KG1 (cell line): Measurements from ENCODE around the gene NAGPA.
"Not testable (repeated sequence)": the region's sequence is repeated elsewhere in the genome, so short reads cannot be mapped to it uniquely, and the experiment has no call there.

Source experiments
- DNase-seq: peaks from one replicate; lab custom pipeline; 2025; lab: John Stamatoyannopoulos, UW

The NAGPA gene

DNA sequence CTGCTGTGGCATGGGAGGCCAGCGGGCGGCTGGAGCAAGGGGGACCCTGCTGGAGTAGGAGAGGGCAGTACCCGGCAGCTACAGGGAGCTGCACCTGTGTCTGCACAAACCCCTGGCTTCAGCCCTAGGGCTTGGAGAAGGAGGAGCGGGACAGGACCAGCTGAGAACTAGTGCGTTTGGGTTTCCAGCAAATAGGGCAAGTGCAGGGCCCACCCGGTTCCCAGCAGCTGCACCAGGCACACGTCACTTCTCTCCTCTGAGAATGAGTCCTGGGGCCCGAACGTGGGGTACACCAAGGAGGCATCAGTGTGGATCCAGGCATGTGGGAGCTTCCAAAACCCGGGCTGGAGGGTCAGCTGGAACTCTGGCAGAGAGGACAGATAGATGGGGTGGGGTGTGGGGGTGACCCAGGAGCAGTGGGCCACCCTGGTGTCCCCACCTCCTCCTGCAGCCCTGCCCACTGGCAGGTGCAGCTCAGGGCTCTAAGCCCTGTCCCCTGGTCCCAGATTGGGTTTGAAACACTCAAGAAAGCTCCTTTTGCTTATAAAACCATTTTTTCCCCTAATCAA, 26.4 kb upstream of the NAGPA start:
- DNase-seq: no peak

DNA sequence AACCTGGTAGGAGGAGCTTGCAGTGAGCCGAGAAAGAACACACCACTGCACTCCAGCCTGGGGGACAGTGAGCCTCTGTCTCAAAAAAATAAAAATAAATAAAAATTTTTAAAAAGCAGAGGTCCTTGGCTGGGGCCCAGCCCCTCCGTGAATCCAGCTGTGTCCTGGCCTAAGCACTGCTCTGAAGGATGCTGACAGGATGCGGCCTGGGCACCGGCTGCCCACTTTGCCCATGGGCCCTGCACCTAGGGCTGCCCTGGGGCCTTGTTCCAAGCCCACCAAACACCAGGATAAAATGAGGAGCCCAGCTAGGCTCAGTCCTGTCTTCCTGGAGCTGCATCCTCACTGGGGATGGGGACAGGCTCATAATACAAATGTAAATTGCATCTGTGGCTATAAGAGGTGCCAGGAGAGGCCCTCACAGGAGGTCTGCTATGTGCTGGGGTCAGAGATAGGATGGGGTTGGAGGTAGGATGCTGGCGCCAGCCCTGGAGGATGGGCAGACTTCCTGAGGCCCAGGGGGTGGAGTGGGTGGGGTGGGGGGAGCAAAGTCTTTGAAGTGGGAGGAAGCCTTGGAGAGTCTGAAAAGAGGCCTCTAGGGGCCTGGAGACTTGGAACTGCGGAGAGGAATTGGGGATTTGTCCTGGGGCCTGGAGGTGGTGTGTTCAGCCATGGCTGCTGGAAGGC, 25.8 kb upstream of the NAGPA start:
- DNase-seq: no peak

GRCh38 chr16:5058476-5058875, 24.7 kb upstream of the NAGPA start:
- DNase-seq: no peak

GRCh38 chr16:5056352-5056751, 22.6 kb upstream of the NAGPA start:
- no peak for DNase-seq

GRCh38 chr16:5054876-5055865, 21.4 kb upstream of the NAGPA start:
- no peak for DNase-seq

DNA sequence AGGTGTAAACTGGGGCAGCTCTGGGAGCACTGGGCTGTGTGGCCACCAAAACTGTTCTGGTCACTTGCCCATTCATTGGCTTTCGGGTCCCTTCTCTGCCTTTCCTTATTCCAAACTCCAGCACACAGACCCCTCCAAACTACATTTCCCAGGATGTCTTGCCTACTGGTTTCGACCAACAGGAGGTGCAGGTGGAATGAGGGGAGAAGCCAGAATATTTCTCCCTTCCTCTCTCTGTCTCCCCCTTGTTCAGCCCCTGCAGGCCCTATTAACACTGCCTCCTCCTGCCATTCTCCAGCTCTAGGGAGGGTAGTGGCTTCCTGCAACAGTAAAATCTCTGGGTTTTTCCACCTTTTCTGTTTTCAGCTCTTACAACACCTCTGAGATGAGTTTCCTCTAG, 13.2 kb upstream of the NAGPA start:
- DNase-seq: no peak

DNA sequence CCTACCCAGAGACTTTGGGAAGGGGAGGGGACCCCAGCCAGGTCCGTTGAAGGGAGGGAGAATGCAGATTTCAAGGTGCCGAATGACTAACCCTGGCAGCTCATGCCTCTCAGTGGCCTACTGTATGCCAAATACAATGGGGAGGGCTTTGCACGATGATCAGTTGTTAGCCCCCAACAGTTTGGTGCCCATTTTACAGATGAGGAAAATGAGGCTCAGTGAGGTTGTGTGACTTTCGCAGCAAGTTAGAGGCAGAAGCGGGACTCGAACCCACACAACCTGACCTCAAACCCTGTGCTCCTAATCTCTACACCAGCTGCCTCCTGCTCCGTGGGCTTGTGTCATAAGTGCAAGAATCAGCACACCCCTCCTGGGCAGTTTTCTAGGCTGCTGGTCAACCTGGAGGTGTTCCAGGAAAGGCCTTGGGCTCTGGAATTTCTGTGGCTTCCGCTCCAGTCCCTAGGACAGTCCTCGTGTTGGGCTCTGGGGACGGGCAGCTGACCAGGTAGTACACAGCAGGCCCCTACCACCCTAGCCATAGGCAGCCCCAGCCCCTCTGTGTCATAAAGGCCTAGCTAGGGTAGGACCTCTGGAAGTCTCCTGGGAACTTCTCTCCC, 11.9 kb upstream of the NAGPA start:
- no peak for DNase-seq

- not testable (repeated sequence) for DNase-seq
Measured at GRCh38 chr16:5044581-5044980, 10.8 kb upstream of the NAGPA start.

- DNase-seq: no peak
Measured at GRCh38 chr16:5044011-5044540, 10.3 kb upstream of the NAGPA start.

DNA sequence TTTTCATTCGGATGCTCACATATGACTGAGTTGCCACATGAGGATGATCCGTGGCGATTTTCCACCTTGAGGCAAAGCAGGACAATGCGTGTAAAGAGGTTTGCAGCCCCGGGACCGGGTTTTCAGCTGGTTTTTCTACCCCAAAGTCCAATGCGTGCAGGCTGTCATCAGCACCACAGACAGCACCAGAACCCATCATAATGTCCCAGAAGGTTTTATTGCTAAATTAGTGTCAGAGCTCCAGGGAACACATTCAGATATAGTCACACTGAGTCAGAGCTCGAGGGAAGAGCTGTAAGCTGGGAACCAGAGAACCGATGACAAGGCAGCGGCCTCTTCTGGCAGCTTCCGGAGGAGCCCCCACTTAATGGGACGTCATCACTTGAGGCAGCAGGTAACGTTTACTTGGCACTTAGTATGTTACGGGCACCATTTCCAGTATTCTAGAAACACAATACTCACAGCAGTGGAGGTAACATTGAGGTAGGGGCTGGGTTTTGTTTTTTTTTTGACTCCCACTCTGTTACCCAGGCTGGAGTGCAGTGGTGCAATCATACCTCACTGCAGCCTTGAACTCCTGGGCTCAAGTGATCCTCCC, 8.9 kb upstream of the NAGPA start:
- no peak for DNase-seq

DNA sequence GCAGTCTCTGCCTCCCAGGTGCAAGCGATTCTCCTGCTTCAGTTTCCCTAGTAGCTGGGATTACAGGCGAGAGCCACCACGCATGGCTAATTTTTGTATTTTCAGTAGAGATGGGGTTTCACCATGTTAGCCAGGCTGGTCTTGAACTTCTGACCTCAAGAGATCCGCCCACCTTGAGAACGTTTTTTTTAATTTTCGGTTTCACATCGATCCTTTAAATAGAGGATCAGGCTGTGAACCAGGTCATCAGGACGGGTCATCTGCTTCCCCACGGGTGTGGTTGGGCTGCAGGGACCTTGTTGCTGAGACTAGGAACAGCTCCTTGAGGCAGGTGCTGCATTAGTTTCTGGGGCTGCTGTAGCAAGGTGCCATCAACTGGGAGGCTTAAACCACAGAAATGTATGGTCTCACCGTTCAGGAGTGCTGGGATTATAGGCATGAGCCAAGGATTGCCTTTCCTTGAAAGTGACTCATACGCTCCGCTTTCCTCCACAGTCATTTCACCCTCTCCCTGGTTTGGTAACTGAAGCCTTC, 7.9 kb upstream of the NAGPA start:
- DNase-seq: no peak

DNA sequence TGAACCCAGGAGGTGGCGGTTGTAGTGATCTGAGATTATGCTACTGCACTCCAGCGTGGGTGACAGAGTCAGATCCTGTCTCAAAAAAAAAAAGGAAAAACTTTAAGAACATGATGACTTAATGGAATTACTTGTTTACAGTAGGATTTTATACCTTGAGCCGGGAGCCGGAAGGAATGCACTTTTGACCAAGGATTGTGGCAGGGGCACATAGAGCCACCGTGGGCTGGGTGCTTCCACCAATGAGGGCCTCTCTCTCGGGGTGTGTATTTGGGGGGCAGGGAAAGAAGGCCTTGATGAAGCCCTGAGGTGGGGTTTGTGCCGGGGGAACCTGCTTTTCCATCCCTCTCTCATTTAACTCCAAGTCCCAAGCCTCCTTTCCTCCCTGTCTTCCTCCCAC, 6.7 kb upstream of the NAGPA start:
- DNase-seq: no peak

- DNase-seq: no peak
Measured at GRCh38 chr16:5036228-5037156, 2.8 kb upstream of the NAGPA start.

DNA sequence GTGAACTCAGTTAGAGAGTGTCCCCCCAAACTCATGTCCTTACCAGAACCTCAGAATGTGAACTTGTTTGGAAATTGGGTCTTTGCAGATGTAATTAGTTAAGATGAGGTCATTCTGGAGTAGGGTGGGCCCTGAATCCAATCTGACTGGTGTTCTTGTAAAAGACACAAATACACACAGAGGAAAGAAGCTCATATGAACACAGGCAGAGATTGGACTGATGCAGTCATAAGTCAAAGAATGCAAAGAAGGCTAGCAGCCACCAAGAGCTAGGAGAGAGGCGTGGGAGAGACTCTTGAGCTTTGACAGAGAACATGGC, 2.1 kb upstream of the NAGPA start:
- no peak for DNase-seq

DNA sequence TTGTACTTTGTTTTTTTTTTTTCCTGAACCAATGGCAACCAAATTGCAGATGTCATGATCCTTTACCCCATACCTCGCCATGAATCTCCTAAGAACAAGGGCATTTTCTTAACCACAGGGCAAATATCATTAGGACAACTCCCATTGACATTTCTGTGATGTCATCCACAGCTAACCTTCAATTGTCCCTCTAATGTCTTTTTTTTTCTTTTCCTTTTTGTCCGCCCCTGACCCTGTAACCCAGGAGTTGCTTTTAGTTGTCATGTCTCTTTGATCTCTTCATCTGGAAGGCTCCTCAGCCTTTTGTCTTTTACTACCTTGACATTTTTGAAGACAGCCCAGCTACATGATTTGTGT, 410 bp upstream of the NAGPA start:
- no peak for DNase-seq

DNA sequence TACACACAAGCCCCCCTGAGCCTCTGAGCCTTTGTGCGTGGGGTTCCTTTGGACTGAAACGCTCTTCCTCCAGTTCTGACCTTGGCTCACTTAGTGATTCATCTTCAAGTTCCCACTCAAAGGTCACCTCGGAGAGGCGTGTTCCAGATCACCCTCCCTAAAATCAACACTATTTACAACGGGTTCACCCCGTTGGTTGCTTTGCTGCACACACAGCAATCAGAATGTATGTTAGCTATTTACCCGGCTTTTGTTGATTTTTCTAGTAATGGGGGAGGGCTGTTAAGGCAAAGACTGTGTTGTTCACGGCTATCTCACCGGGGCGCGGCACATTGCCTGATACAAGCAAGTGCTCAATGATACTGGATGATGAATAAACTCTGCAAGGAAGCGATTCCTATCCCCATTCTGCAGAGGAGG, 977 bp downstream of the NAGPA start:
- no peak for DNase-seq

GRCh38 chr16:5031601-5032000, 2.1 kb downstream of the NAGPA start:
- DNase-seq: no peak

GRCh38 chr16:5030251-5030870, 3.4 kb downstream of the NAGPA start:
- DNase-seq: no peak

- no peak for DNase-seq
Measured at GRCh38 chr16:5028950-5029475, 4.7 kb downstream of the NAGPA start.
